Panc1 (cell line): ENCODE results near the gene C1orf210. TPM values are rescaled to one million over a fixed set of nuclear protein-coding genes. Genes with fewer than 3 reads are reported as not detected.

Experiments
- ATAC-seq: fragments of 200-7000 bp; cut with Tn5 transposase; 2 replicates; pipeline ENCODE4 v1.9.1; 2020; ENCODE audit warnings: mild to moderate bottlenecking, moderate library complexity
- BruUV-seq: library from RNA; stranded (reverse); fragments of 400-500 nt; replicated peaks from 2 replicates; lab custom pipeline; 2021; lab: Mats Ljungman, UMichigan
- CTCF ChIA-PET: fragments of 300-600 bp; sonication (Branson Sonifier 250); formaldehyde crosslinking; loops from one replicate; lab custom pipeline; 2022; ENCODE audit warnings: antibody characterized with exemption; lab: Charles Lee
- POLR2A ChIA-PET: fragments of 300-600 bp; sonication (Branson Sonifier 250); formaldehyde crosslinking; loops from one replicate; lab custom pipeline; 2022; ENCODE audit warnings: antibody characterized with exemption; lab: Charles Lee
- DNase-seq: peaks from one replicate; pipeline ENCODE4 v3.0.0-alpha.2; 2010; ENCODE audit warnings: low read depth, low spot score
- H3K27ac ChIP-seq: 2 replicates; pipeline ENCODE4 v1.5.1; 2011; ENCODE audit warnings: mild to moderate bottlenecking, low read length, inconsistent platforms
- H3K27me3 ChIP-seq: fragments of 200-500 bp; sonication (Bioruptor generic); 2 replicates; pipeline ENCODE4 v1.6.0; 2014; ENCODE audit warnings: low read length, inconsistent platforms; ENCODE audit not compliant: control insufficient read depth, insufficient read depth
- H3K36me3 ChIP-seq: fragments of 200-500 bp; sonication (Bioruptor generic); 2 replicates; pipeline ENCODE4 v1.5.1; 2014; ENCODE audit warnings: inconsistent platforms, mild to moderate bottlenecking, low read length, moderate library complexity; ENCODE audit not compliant: control insufficient read depth, insufficient read depth
- H3K4me1 ChIP-seq: 2 replicates; pipeline ENCODE4 v1.5.1; 2011; ENCODE audit warnings: inconsistent platforms, mild to moderate bottlenecking, low read length, moderate library complexity; ENCODE audit not compliant: control insufficient read depth, insufficient read depth
- H3K4me3 ChIP-seq, 2 experiments: 2 replicates each; pipeline ENCODE4 v1.5.1; 2011 to 2012; ENCODE audit warnings: low read depth in 2 of 2, low read length in 2 of 2, mild to moderate bottlenecking in 2 of 2, inconsistent platforms in 1 of 2, moderate library complexity in 1 of 2
- H3K9me3 ChIP-seq: fragments of 200-500 bp; sonication (Bioruptor generic); 2 replicates; pipeline ENCODE4 v1.5.1; 2014; ENCODE audit warnings: low read depth, mild to moderate bottlenecking, inconsistent platforms, low read length, moderate library complexity; ENCODE audit not compliant: control insufficient read depth, insufficient read depth
- CTCF ChIP-seq: fragments of 450-650 bp; IDR thresholded peaks from 2 replicates; pipeline ENCODE4 v1.5.1; 2017; ENCODE audit warnings: mild to moderate bottlenecking
- POLR2AphosphoS5 ChIP-seq: IDR thresholded peaks from 2 replicates; pipeline ENCODE4 v1.6.1; 2012; ENCODE audit warnings: mild to moderate bottlenecking, low read depth, low read length, moderate library complexity
- REST ChIP-seq, 2 experiments: IDR thresholded peaks; 2 replicates each; pipeline ENCODE4 v1.6.1; 2011 to 2012; ENCODE audit warnings: low read depth in 2 of 2, control low read depth in 1 of 2, low read length in 1 of 2, mild to moderate bottlenecking in 1 of 2, moderate library complexity in 1 of 2; ENCODE audit not compliant: insufficient read depth in 1 of 2
- SIN3A ChIP-seq: IDR thresholded peaks from 2 replicates; pipeline ENCODE4 v1.6.1; 2012; ENCODE audit warnings: low read depth, mild to moderate bottlenecking, low read length, moderate library complexity, borderline replicate concordance; ENCODE audit not compliant: insufficient read depth
- TCF7L2 ChIP-seq: IDR thresholded peaks from 2 replicates; pipeline ENCODE4 v1.6.1; 2011; ENCODE audit warnings: mild to moderate bottlenecking, low read depth, low read length, inconsistent platforms
- in situ Hi-C: cut with HindIII; loops from 2 replicates; pipeline ENCODE4 v1.10.0; 2016; ENCODE audit warnings: low sequenced_read_pairs, low pct_unique_long_range_greater_than_20kb
- intact Hi-C: fragments of 100-400 bp; cut with micrococcal nuclease; formaldehyde crosslinking; loops from one replicate; pipeline ENCODE4 v1.10.0; 2022; ENCODE audit not compliant: unreplicated experiment
- total RNA-seq: library from RNA; stranded (reverse); gene quantifications from one replicate; pipeline ENCODE4 v1.2.1, GENCODE V29; 2021; ENCODE audit not compliant: unreplicated experiment

Gene C1orf210
- total RNA-seq, 1 experiment from 2014 or later: not detected

- POLR2A ChIA-PET: no interaction called here
- no peak for TF ChIP-seq REST (IDR thresholded peaks at IDR 0.05; ENCODE audit: insufficient read depth in 1 of 2, low read depth in 2 of 2, low read length in 1 of 2)
- no peak for TF ChIP-seq SIN3A
- TF ChIP-seq POLR2AphosphoS5: no peak
- TF ChIP-seq TCF7L2: no peak
- no peak for TF ChIP-seq CTCF
- BruUV-seq: no TSS peak
- intact Hi-C loops (no loop called here), in situ Hi-C loops (no loop called here)
- ATAC-seq (no peak), DNase-seq (no peak)
- Histone ChIP-seq H3K4me3 (no peak overlapping the region), H3K4me1 (no peaks in the 10 kb centered on the region), H3K9me3 (no peaks in the 10 kb centered on the region), H3K27me3 (no peaks in the 10 kb centered on the region), H3K36me3 (no peaks in the 10 kb centered on the region), H3K27ac (no peak overlapping the region)
- CTCF ChIA-PET: interaction anchor here (1.0 kb wide), 1 partner anchor 14 kb away, joined by 3 read pairs; no protein-coding TSS in a partner anchor
Measured at GRCh38 chr1:43317817-43318471, 32.6 kb upstream of the C1orf210 start.

- intact Hi-C loops (no loop called here), in situ Hi-C loops (no loop called here)
- TF ChIP-seq TCF7L2 (no peak), SIN3A (no peak), CTCF (no peak), REST (IDR thresholded peaks at IDR 0.05; ENCODE audit: insufficient read depth in 1 of 2, low read depth in 2 of 2, low read length in 1 of 2) (no peak), POLR2AphosphoS5 (no peak)
- no TSS peak for BruUV-seq
- DNase-seq: no peak
- Histone ChIP-seq H3K27ac (no peak overlapping the region), H3K4me3 (no peak overlapping the region), H3K4me1 (no peaks in the 10 kb centered on the region), H3K27me3 (no peaks in the 10 kb centered on the region), H3K36me3 (no peaks in the 10 kb centered on the region), H3K9me3 (no peaks in the 10 kb centered on the region)
- ChIA-PET POLR2A (no interaction called here), CTCF (interaction anchor here (1.0 kb wide), 1 partner anchor 15 kb away, joined by 3 read pairs; no protein-coding TSS in a partner anchor)
- ATAC-seq: no peak
Measured at GRCh38 chr1:43316738-43317520, 31.5 kb upstream of the C1orf210 start.
